ENCODE measurements around the gene ABCA4. TPM values are rescaled to one million over a fixed set of nuclear protein-coding genes. Genes with fewer than 3 reads are reported as not detected.
A peak's percentile ranks its signal among the peaks of the same experiment; 100 is the strongest.

ABCA4 gene
- total RNA-seq, 1 donor from 2014 or later = 1.4 TPM

DNA sequence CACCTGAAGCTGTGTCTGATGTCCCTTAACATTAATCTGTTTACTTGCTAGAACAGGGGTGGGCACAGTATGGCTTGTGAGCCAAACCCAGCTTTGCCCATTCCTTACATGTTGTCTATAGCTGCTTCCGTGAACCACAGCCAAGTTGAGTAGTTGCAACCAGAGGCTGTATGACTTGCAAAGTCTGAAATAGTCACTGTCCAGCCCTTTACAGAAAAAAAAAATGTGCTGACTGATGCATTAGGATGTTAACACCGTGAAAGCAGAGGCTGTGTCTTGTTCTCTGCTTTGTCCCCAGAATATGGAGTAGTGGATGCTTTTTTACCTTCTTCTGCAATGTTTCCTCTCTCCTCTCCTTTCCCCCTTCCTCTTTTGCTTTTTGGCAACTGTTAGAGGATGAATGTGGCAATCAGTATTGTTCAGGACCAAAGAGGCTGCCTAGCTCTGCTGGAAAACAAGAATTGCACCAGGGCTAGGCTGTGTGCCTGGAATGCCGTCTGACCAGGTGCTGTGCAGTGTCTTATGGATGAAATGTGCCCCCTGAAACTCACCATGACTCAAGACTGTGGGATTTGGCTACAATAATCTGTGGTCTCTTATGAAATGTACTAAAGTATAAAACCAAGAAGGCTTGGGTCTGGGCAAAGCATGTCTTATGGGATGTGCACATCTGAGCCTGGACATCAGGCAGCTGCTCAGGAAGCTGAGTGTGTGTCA is 132.2 kb downstream of the ABCA4 start:
- TF ChIP-seq, protein P1, sequence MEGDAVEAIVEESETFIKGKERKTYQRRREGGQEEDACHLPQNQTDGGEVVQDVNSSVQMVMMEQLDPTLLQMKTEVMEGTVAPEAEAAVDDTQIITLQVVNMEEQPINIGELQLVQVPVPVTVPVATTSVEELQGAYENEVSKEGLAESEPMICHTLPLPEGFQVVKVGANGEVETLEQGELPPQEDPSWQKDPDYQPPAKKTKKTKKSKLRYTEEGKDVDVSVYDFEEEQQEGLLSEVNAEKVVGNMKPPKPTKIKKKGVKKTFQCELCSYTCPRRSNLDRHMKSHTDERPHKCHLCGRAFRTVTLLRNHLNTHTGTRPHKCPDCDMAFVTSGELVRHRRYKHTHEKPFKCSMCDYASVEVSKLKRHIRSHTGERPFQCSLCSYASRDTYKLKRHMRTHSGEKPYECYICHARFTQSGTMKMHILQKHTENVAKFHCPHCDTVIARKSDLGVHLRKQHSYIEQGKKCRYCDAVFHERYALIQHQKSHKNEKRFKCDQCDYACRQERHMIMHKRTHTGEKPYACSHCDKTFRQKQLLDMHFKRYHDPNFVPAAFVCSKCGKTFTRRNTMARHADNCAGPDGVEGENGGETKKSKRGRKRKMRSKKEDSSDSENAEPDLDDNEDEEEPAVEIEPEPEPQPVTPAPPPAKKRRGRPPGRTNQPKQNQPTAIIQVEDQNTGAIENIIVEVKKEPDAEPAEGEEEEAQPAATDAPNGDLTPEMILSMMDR (IDR thresholded peaks at IDR 0.05) = no peak
- no peaks in the 10 kb centered on the region for H3K27me3 ChIP-seq
- no peaks in the 10 kb centered on the region for H3K9me3 ChIP-seq
- DNase-seq (no peak), ATAC-seq (peak; percentile 53)
- no peak overlapping the region for H3K27ac ChIP-seq
- H3K4me3 ChIP-seq = no peak overlapping the region
- intact Hi-C loops (cut with DNase I) = no loop called here
- no peaks in the 10 kb centered on the region for H3K36me3 ChIP-seq
- H3K4me1 ChIP-seq = peaks cover 11% of the 10 kb centered on the region

- Histone ChIP-seq H3K27me3 (no peaks in the 10 kb centered on the region), H3K27ac (no peak overlapping the region), H3K36me3 (no peaks in the 10 kb centered on the region), H3K9me3 (no peaks in the 10 kb centered on the region), H3K4me3 (no peak overlapping the region), H3K4me1 (no peaks in the 10 kb centered on the region)
- no peak for DNase-seq
- intact Hi-C loops (cut with DNase I) = no loop called here
- TF ChIP-seq, protein P1 (IDR thresholded peaks at IDR 0.05) = no peak
- ATAC-seq = no peak
These were observed 139.7 kb downstream of the ABCA4 start for GRCh38 chr1:93981274-93981667.

- no peaks in the 10 kb centered on the region for H3K27me3 ChIP-seq
- no peak for ATAC-seq
- intact Hi-C loops (cut with DNase I) = no loop called here
- no peaks in the 10 kb centered on the region for H3K36me3 ChIP-seq
- H3K4me3 ChIP-seq = no peak overlapping the region
- TF ChIP-seq, protein P1 (IDR thresholded peaks at IDR 0.05) = no peak
- no peaks in the 10 kb centered on the region for H3K4me1 ChIP-seq
- peak overlapping the region; percentile 78 for H3K27ac ChIP-seq
- no peak for DNase-seq
- H3K9me3 ChIP-seq = no peaks in the 10 kb centered on the region
These were observed 140.4 kb downstream of the ABCA4 start for GRCh38 chr1:93980320-93981273.

DNA sequence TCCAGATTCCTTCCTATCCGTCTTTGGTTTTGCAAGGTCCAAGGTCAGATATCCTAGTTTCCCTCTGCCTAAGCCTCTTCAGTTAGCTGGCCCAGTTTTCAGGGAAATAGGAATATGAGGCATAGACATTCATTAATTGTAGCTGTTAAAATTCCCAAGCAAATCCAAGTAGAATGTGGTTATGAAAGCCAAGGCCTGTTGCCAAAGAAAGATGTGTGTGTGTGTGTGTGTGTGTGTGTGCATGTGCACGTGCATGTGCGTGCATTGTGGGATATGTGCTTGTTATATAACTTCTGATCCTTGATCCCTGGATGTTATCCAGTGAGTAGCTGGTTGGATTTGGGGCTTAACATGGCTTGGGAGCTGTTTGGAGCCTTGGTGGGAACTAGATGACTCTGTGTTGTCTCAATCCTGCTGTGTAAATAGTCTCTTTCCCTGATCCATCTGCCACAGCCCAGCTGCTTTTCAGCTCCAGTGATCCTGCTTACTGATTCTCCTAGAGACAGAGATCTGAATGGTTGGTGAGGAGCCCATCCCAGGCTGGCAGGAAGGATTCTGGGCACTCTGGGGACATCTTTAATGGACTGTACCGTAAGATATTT is 141.1 kb downstream of the ABCA4 start:
- Histone ChIP-seq H3K4me1 (no peaks in the 10 kb centered on the region), H3K4me3 (no peak overlapping the region), H3K27ac (peak overlapping the region; percentile 78), H3K27me3 (no peaks in the 10 kb centered on the region), H3K36me3 (no peaks in the 10 kb centered on the region), H3K9me3 (no peaks in the 10 kb centered on the region)
- TF ChIP-seq, protein P1 (IDR thresholded peaks at IDR 0.05) = no peak
- intact Hi-C loops (cut with DNase I) = no loop called here
- DNase-seq (no peak), ATAC-seq (peak; percentile 52)

- H3K27me3 ChIP-seq = no peaks in the 10 kb centered on the region
- intact Hi-C loops (cut with DNase I) = no loop called here
- TF ChIP-seq, protein P1 (IDR thresholded peaks at IDR 0.05) = no peak
- H3K36me3 ChIP-seq = no peaks in the 10 kb centered on the region
- DNase-seq (no peak), ATAC-seq (no peak)
- no peak overlapping the region for H3K4me3 ChIP-seq
- no peaks in the 10 kb centered on the region for H3K9me3 ChIP-seq
- H3K4me1 ChIP-seq = no peaks in the 10 kb centered on the region
- peak overlapping the region; percentile 47 for H3K27ac ChIP-seq
These were observed 141.8 kb downstream of the ABCA4 start for GRCh38 chr1:93979040-93979717.
